Measurements from ENCODE around the gene COQ8B. TPM values are rescaled to one million over a fixed set of nuclear protein-coding genes. Genes with fewer than 3 reads are reported as not detected.
"Not testable (repeated sequence)": the region's sequence is repeated elsewhere in the genome, so short reads cannot be mapped to it uniquely, and the experiment has no call there.

COQ8B gene
- total RNA-seq, 1 donor from 2014 or later = 58.6 TPM

DNA sequence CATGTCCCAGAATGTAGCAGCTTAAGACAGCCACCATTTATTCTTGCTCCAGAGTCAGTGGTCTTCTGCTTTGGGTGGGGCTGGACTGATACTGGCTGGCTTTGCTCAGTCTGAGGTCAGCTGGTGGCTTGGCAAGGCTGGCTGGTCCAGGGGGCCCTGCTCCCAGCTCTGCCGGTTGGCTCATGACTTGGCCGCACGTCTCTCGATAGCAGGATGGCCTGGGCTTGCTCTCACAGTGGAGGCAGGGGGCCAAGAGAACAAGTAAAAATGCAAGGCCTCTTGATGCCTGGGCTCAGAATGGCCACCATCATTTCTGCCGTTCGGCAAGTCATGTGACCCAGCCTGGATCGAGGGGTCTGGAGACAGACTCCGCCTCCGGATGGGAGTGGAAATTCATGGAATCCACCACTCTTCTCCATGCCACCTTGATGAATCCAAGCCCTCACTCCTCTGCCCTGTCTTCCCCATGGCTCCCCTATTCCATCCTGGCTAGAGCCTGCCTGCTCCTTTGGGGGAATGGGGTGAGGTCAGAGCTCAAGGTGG, 20.5 kb upstream of the COQ8B start:
- Mint-ChIP-seq H3K27ac (no peak overlapping the region), H3K4me3 (ENCODE audit: low read depth) (no peak overlapping the region), H3K9me3 (ENCODE audit: low read depth) (no peaks in the 10 kb centered on the region), H3K27me3 (no peaks in the 10 kb centered on the region), H3K36me3 (ENCODE audit: insufficient read depth) (peaks cover 23% of the 10 kb centered on the region), H3K4me1 (ENCODE audit: low read depth) (no peaks in the 10 kb centered on the region)
- no peak for DNase-seq (ENCODE audit: low spot score, unreplicated experiment)
- TF ChIP-seq, protein P1, sequence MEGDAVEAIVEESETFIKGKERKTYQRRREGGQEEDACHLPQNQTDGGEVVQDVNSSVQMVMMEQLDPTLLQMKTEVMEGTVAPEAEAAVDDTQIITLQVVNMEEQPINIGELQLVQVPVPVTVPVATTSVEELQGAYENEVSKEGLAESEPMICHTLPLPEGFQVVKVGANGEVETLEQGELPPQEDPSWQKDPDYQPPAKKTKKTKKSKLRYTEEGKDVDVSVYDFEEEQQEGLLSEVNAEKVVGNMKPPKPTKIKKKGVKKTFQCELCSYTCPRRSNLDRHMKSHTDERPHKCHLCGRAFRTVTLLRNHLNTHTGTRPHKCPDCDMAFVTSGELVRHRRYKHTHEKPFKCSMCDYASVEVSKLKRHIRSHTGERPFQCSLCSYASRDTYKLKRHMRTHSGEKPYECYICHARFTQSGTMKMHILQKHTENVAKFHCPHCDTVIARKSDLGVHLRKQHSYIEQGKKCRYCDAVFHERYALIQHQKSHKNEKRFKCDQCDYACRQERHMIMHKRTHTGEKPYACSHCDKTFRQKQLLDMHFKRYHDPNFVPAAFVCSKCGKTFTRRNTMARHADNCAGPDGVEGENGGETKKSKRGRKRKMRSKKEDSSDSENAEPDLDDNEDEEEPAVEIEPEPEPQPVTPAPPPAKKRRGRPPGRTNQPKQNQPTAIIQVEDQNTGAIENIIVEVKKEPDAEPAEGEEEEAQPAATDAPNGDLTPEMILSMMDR (IDR thresholded peaks at IDR 0.05; ENCODE audit: unreplicated experiment) = no peak

DNA sequence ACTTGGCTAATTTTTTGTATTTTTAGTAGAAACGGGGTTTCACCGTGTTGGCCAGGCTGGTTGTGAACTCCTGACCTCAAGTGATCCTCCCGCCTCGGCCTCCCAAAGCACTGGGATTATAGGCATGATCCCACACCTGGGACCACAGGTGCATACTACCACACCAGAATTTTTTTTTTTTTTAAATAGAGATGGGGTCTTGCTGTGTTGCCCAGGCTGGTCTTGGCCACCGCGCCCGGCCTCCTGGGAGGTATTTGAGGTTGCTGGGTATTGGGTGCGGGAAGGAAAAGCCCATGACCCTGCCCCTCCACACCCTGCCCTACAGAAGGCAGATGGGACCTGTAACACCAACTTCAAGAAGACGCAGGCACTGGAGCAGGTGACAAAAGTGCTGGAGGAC, 20.0 kb upstream of the COQ8B start:
- DNase-seq (ENCODE audit: low spot score, unreplicated experiment) = no peak
- Mint-ChIP-seq H3K4me1 (ENCODE audit: low read depth) (no peaks in the 10 kb centered on the region), H3K4me3 (ENCODE audit: low read depth) (no peak overlapping the region), H3K27ac (no peak overlapping the region), H3K9me3 (ENCODE audit: low read depth) (no peaks in the 10 kb centered on the region), H3K27me3 (no peaks in the 10 kb centered on the region), H3K36me3 (ENCODE audit: insufficient read depth) (peaks cover 23% of the 10 kb centered on the region)
- TF ChIP-seq, protein P1 (IDR thresholded peaks at IDR 0.05; ENCODE audit: unreplicated experiment) = no peak

GRCh38 chr19:40735013-40735771, 18.5 kb upstream of the COQ8B start:
- Mint-ChIP-seq H3K9me3 (ENCODE audit: low read depth) (no peaks in the 10 kb centered on the region), H3K27me3 (no peaks in the 10 kb centered on the region), H3K27ac (peak overlapping the region; percentile 33), H3K36me3 (ENCODE audit: insufficient read depth) (peaks cover 32% of the 10 kb centered on the region), H3K4me3 (ENCODE audit: low read depth) (no peak overlapping the region), H3K4me1 (ENCODE audit: low read depth) (no peaks in the 10 kb centered on the region)
- no peak for DNase-seq (ENCODE audit: low spot score, unreplicated experiment)
- TF ChIP-seq, protein P1 (IDR thresholded peaks at IDR 0.05; ENCODE audit: unreplicated experiment) = no peak

DNA sequence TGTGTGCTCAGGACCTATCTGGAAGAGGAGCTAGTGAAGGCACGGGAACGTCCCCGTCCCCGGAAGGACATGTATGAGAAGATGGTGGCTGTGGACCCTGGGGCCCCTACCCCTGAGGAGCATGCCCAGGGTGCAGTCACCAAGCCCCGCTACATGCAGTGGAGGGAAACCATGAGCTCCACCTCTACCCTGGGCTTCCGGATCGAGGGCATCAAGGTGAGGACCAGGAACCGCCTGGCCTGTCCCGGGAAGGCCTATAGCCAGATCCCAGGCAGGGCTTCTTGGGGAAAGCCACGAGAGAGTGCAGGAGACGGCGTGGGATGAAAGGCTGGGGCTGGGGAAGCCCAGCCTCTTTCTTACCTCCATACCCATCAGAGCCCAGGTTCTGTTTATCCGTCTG, 16.5 kb upstream of the COQ8B start:
- Mint-ChIP-seq H3K4me3 (ENCODE audit: low read depth) (no peak overlapping the region), H3K4me1 (ENCODE audit: low read depth) (no peaks in the 10 kb centered on the region), H3K36me3 (ENCODE audit: insufficient read depth) (peaks cover 34% of the 10 kb centered on the region), H3K27me3 (no peaks in the 10 kb centered on the region), H3K9me3 (ENCODE audit: low read depth) (no peaks in the 10 kb centered on the region), H3K27ac (no peak overlapping the region)
- DNase-seq (ENCODE audit: low spot score, unreplicated experiment) = no peak
- TF ChIP-seq, protein P1 (IDR thresholded peaks at IDR 0.05; ENCODE audit: unreplicated experiment) = no peak

DNA sequence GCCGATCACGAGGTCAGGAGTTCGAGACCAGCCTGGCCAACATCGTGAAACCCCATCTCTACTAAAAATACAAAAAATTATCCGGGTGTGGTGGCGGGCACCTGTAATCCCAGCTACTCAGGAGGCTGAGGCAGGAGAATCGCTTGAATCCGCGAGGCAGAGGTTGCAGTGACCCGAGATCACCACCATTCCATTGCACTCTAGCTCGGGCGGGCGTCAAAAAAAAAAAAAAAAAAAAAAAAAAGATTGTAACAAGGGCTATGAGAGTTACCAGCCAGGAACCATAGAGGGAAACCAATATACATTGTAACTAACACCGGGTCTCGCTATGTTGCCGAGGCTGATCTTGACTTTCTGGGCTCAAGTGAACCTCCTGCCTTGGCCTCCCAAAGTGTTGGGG, 15.6 kb upstream of the COQ8B start:
- H3K36me3 Mint-ChIP-seq (ENCODE audit: insufficient read depth) = peaks cover 30% of the 10 kb centered on the region
- DNase-seq (ENCODE audit: low spot score, unreplicated experiment); H3K4me3 Mint-ChIP-seq (ENCODE audit: low read depth); H3K27ac Mint-ChIP-seq; H3K27me3 Mint-ChIP-seq; H3K4me1 Mint-ChIP-seq (ENCODE audit: low read depth); H3K9me3 Mint-ChIP-seq (ENCODE audit: low read depth): not testable (repeated sequence)

DNA sequence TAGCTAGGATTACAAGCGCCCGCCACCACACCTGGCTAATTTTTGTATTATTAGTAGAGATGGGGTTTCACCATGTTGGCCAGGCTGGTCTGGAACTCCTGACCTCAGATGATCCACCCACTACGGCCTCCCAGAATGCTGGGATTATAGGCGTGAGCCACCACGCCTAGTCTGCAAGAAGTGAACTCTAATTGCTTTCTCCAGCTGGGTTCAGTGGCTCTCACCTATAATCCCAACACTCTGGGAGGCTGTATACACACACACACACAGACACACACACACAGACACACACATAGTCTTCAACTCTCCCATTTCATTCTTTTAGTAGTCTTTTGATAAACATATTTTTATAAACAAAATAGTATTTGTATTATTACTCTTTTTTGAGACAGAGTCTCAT, 13.4 kb upstream of the COQ8B start:
- not testable (repeated sequence) for H3K4me3 Mint-ChIP-seq (ENCODE audit: low read depth); DNase-seq (ENCODE audit: low spot score, unreplicated experiment); H3K9me3 Mint-ChIP-seq (ENCODE audit: low read depth); H3K4me1 Mint-ChIP-seq (ENCODE audit: low read depth); H3K27ac Mint-ChIP-seq; H3K27me3 Mint-ChIP-seq
- peaks cover 34% of the 10 kb centered on the region for H3K36me3 Mint-ChIP-seq (ENCODE audit: insufficient read depth)
